ENCODE measurements around the gene RUFY1.
"Not testable (repeated sequence)": the region's sequence is repeated elsewhere in the genome, so short reads cannot be mapped to it uniquely, and the experiment has no call there.

DNA sequence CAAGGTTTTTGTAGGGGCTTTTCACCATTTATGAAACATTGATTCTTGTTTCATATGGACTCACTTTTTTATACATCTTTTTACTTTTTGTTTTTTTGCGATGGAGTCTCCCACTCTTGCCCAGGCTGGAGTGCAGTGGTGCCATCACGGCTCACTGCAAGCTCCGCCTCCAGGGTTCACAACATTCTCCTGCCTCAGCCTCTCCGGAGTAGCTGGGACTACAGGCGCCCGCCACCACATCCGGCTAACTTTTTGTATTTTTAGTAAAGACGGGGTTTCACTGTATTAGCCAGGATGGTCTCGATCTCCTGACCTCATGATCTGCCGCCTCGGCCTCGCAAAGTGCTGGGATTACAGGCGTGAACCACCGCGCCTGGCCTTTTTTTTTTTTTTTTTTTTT lies 7.1 kb upstream of the RUFY1 start:
- TF ChIP-seq, protein P1, sequence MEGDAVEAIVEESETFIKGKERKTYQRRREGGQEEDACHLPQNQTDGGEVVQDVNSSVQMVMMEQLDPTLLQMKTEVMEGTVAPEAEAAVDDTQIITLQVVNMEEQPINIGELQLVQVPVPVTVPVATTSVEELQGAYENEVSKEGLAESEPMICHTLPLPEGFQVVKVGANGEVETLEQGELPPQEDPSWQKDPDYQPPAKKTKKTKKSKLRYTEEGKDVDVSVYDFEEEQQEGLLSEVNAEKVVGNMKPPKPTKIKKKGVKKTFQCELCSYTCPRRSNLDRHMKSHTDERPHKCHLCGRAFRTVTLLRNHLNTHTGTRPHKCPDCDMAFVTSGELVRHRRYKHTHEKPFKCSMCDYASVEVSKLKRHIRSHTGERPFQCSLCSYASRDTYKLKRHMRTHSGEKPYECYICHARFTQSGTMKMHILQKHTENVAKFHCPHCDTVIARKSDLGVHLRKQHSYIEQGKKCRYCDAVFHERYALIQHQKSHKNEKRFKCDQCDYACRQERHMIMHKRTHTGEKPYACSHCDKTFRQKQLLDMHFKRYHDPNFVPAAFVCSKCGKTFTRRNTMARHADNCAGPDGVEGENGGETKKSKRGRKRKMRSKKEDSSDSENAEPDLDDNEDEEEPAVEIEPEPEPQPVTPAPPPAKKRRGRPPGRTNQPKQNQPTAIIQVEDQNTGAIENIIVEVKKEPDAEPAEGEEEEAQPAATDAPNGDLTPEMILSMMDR (IDR thresholded peaks at IDR 0.05; ENCODE audit: insufficient read depth, low read length, poor library complexity, severe bottlenecking), result not testable (repeated sequence)
- TF ChIP-seq EZH2phosphoT487 (conservative IDR thresholded peaks at IDR 0.05; ENCODE audit: low read length), result not testable (repeated sequence)
